ENCODE measurements around the gene NLRP9.

Gene NLRP9

DNA sequence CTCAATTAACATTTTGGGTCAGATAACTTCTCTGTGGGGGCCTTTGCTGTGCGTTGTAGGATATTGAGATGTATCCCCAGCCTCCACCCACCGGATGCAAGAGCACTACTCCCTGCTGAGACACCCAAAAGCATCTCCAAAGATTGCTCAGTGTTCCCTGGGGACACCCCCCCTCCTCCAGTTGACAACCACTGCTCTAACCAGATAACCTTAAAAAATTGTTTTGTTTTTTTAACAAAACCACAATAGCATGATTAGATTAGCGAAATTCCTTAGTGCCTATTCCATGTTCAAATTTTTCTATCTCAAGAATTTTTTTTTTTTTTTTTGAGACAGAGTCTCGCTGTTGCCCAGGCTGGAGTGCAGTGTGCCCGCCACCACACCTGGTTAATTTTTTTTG, 65.8 kb downstream of the NLRP9 start:
- no peak for DNase-seq

DNA sequence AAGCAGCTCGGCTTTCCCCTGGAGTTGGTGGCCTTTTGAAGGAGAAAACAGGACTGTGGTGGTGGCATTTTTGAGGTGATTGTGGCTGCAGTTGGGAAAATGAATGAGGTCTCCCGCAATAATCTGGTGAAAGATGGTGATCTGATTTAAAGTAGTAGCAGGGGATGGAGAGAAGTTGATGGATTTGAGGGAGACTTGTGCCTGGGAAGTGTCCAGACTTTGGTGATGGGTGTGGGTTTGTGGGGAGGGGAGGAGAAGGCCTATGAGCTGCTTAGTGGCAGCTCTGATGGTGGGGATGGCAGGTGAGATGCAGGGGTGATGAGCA, 67.2 kb downstream of the NLRP9 start:
- DNase-seq: no peak

DNA sequence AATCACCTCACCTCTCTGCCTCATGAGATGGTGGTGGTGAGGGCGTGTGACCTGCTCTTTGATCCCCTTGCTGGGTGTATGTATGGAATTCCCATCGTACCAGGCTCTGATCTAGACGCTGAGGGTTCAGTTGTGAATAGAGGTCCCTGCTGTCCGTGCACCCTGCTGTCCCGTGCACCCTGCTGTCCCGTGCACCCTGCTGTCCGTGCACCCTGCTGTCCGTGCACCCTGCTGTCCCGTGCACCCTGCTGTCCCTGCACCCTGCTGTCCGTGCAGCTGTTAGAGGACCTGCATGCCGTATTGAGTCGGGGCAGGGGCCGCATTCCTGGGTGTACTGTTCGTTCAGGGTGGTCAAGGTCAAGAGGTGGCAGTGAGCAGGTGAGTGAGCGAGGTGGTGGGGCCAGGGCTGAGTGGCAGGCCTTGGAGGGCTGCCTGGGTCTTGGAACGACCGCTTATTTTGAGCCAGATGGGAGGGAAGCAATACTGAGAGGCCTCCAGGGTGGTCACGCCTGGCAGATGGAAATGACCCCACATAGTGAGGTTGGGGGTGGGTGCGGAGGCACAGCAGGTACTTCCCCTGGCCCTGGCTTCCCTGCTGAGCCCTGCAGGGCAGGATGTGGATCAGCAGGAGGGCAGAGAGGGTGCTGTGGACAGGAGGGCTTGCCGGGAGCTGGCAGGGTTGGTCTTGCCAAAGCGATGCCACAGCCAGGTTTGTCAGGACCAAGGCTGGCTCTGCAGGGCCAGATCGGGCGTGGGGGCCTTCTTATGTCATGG, 67.7 kb downstream of the NLRP9 start:
- DNase-seq: peak in 1 of 2 experiments; percentile 34

DNA sequence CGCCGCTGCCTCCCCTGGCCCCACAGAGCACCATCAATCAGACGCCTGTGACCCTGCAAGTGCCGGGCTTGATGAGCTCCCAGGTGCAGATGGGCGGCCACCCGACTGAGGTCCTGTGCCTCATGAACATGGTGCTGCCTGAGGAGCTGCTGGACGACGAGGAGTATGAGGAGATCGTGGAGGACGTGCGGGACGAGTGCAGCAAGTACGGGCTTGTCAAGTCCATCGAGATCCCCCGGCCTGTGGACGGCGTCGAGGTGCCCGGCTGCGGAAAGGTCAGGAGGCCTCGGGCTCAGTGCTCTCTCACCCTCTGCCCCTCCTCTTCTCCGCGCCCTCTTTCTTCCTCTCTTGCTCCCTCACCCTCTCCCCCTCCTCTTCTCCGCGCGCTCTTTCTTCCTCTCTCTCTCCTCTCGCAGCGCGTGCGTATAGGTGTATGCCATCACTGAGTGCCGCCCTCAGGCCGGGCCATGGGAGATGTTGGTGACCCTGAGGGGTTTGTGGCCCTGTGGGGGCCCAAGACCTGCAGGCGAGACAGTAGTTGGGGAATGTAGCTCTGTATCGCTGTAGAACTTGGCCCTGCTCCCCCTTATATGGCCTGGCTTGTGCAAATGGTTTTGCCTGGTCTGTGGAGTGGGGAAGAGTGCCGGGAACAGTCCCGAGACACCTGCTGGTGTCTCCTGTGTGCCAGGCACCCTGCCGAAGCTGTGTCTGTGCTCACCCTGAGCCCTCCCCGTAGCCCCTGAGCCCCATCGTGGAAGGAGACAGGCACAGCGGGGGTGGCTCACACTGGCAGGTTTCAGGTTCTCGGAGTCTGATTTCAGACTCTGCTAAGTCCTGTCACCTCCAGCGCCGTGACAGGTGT, 68.6 kb downstream of the NLRP9 start:
- DNase-seq: no peak

DNA sequence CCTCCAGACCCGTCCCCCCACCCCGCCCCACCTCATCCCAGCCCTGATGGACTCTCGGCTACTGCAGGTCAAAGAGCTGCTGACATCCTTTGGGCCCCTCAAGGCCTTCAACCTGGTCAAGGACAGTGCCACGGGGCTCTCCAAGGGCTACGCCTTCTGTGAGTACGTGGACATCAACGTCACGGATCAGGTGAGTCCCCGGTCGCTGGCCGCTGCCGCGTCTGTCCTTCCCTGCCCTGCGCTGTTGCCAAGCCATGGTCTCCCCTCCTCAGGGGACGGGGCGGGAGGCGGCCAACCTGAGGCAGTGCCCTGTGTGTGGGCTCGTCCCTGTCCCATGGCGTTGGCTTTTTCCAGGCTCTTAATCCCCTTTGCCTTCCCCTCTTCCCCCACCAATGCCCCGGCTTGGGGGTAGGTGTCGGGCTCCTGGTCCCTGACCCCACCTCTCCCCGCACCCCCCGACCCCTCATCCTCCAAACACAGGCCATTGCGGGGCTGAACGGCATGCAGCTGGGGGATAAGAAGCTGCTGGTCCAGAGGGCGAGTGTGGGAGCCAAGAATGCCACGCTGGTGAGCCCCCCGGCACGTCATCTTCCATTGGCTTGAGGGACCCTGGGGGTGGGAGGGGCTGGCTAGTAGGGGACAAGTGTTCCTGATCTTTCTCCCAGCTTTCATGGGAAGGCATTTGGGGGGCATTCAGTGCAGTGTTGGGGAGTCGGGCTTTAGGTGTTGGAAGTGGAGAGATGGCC, 69.4 kb downstream of the NLRP9 start:
- no peak for DNase-seq

DNA sequence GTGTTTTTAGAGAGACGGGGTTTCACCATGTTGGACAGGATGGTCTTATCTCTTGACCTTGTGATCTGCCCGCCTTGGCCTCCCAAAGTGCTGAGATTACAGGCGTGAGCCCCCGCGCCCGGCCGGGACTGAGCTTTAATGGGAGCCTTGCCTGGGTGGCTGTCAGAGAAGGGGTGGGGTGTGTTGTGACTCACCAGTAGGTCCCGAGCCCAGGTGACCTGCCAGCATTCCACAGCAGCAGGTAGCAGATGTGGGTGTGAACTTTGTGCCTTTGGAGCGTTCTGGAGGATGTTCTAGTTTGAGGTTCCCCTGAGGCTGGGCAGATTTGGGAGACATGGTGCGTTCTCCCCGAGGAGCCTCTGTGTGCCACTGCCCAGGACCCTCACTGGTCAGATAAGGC, 70.2 kb downstream of the NLRP9 start:
- DNase-seq: no peak

DNA sequence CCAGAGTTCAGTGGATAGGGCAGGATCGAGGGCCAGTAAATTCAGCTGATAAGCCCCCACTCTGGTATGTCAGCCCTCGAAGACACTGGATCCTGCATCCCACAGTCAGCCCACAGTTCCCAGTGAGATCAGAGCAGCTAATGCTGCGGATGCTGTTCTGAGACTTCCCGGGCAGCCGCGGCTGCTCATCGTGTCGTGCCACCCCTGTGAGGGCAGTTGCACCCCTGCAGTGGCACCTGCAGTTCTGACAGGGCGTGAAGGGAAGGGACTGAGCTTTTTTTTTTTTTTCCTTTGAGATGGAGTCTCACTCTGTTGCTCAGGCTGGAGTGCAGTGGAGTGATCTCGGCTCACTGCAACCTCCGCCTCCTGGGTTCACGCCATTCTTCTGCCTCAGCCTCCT, 70.7 kb downstream of the NLRP9 start:
- no peak for DNase-seq

DNA sequence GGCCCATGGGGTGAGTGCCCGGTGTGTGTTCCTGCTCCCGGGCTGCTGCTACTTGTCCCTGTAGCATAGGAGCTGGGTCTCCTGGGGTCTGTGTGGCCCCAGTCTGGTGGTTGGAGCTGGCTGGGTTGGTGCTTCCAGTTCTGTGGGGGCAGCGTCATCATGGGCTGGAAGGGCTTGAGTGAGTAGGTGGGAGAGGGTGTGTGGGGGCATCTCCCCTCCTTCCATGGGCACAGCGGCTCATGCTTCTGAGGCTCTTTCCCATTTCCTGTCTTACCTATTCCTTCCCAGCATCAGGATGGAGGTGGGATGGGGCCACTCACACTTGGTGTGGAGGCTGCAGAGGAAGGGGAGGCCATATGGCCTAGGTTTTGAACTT, 71.2 kb downstream of the NLRP9 start:
- DNase-seq: no peak

DNA sequence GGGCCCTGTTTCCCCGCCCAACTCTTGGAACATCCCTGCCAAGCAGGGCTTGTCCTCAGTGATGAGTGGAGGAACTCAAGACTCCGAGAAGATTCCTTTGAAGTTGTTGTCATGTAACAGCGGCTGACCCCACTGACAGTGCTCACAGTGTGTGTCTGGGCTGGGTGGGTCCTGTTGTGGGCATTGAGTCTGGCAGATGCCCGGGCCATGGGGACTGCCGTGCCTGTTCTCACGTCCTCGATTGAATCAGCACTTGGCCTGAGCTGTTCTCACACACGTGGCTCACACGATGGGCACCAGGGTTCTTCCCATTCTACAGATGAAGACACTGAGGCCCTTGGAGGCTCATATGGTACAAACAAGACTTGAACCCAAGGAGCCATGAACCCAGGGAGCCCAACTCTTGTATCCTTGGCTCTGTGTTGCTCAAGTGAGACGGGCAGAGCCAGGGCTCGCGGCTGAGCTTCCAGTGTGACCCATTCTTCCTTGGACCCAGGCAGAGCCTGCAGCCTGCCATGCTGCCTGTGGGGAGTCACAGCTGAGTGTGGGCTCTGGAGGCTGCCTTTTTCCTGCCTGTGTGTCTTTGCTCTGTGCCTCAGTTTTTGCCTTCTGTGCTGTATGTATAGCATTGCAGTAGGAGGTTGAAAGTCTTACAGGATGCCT, 71.7 kb downstream of the NLRP9 start:
- DNase-seq: no peak

DNA sequence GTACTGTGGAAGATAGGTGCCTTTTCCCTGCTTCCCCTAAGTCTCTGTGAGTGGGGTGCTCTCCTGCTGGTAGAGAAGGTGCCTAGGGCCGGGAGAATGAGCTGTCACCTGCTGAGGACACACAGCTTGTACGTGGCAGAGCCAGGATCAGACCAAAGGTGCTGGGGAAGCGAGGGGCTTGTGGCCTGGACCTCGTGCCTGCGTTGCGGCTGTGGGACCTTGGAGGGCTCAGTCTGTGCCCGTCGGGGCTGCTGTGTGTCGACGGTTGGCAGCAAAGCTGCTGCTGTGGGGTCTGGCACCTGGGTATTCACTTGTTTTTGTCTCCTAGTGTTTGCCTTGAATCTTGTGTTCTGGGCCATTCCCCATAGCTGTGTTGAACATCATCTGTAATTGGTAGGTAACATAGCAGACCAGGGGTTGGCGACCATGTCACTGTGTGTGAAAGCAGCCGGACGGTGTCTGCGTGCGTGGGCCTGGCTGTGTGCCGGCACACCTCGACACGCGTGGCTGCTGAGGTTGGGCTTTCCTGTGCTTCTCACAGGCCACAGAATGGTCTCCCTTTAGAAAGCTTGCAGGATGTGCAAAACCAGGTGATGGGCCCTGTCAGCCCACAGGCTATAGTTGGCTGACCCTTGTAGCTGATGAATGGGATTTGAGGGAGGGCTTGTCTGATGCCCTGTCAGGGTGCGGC, 74.2 kb downstream of the NLRP9 start:
- DNase-seq: no peak

DNA sequence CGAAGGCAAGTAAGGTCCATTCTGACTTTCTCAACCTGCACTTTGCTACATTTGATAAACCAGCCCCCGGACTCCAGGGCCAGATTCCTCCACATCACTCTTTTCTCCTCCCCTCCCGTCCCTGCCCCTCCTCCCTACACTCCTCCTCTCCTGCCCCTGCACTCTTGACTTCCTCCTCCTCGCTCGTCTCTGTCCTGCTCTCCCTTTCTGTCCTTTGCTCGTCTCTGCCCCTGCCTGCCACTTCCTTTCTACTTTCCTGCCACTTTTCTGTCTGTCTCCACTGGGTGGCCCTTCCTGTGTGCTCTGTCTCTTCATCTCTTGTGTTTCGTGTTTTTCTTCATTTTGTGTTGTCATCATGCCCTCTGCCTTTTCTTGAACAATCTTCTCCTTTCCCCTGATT, 76.4 kb downstream of the NLRP9 start:
- DNase-seq: no peak

DNA sequence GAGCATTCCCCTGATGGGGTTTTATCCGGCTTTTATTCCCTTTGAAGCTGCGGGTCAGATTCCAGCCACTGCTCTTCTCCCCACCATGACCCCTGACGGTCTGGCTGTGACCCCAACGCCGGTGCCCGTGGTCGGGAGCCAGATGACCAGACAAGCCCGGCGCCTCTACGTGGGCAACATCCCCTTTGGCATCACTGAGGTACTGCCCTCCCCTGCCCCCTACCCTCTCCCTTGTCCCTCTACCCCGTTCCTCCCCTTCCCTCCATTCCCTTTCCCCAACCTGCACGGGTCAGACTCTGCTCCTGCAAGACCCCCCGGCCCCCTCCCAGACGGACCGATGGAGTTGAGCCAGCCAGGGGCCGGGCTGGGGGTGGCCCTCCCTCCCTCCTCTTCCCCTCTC, 77.2 kb downstream of the NLRP9 start:
- no peak for DNase-seq

DNA sequence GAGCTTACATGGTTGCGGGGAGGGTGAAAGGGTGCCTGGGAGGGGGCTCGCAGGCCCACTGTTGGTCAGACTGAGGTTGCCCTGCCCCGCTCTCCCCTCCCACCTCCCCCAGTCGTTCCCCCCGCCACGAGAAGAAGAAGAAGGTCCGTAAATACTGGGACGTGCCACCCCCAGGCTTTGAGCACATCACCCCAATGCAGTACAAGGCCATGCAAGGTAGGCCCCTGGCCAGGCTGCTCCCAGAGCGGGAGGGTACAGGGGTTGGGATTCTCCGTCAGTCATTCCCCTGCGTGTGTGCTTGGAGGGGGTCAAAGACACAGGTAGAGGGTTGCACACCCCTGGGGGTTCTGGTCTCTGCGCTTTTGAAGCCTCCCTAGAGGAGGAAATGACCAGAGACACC, 77.8 kb downstream of the NLRP9 start:
- DNase-seq: no peak

DNA sequence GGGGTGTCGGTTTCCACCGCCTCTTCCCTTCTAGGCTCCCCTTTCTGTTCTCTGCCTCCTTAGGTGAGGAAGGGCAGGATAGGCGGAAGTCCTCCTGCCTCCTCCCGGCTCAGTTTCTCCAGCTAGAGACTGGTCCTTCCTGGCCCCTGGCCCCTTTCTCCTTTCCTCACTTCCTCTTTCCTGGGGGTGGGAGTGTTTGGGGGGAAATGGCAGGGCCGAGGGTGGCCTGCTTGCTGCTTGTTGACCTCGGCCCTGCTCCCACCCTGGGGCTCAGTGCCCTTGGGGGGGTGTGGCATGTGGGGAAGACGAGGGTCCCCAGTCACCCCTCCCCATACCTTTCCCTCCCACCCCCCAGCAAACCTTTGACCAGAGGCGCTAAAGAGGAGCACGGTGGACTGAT, 78.4 kb downstream of the NLRP9 start:
- no peak for DNase-seq

DNA sequence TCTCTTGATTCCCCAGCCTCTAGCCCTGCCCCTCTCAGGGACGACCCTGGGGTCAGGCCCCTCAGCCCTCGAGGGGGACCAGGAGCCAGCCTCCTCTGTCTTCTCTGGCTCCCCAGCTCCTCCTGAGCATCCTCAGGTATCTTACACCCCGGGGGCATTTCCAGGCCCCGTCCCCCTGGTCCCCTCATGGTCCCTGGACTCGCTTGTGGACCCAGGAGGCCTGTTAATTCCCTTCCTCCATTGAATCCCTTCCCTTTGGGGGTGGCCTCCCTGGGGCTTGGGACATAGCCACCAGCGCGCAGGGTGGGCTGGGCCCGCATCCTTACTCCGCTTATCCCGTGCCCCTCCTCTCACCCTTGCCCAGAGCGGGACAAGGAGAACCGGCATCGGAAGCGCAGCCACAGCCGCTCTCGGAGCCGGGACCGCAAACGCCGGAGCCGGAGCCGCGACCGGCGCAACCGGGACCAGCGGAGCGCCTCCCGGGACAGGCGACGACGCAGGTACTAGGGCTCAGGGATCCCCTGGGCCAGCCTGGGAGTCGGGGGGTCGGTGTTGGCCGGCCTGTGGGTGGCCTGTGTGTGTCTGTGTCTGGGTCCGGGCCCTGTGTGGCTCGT, 79.2 kb downstream of the NLRP9 start:
- no peak for DNase-seq
